ENCODE results near the gene NPTX2.
A peak's percentile ranks its signal among the peaks of the same experiment; 100 is the strongest.
"Not testable (repeated sequence)": the region's sequence is repeated elsewhere in the genome, so short reads cannot be mapped to it uniquely, and the experiment has no call there.

The NPTX2 gene

GRCh38 chr7:98572716-98573115 lies 44.4 kb upstream of the NPTX2 start:
- DNase-seq; H3K36me3 ChIP-seq (ENCODE audit: control insufficient read depth in 4 of 4, insufficient read depth in 4 of 4, low read length in 3 of 4); H3K4me3 ChIP-seq (ENCODE audit: control insufficient read depth in 1 of 7, extremely low read depth in 1 of 7, insufficient read depth in 4 of 7, low read depth in 2 of 7, low read length in 6 of 7); H3K27ac ChIP-seq (ENCODE audit: insufficient read depth in 1 of 2, low read depth in 1 of 2, low read length in 2 of 2, poor library complexity in 1 of 2, severe bottlenecking in 2 of 2); POLR2A ChIA-PET; H3K4me1 ChIP-seq (ENCODE audit: control extremely low read depth in 1 of 4, control insufficient read depth in 4 of 4, insufficient read depth in 4 of 4, low read length in 3 of 4); H3K27me3 ChIP-seq (replicated peaks in 2 of 5; ENCODE audit: control insufficient read depth in 4 of 5, insufficient read depth in 5 of 5, low read length in 4 of 5); CTCF ChIA-PET: not testable (repeated sequence)
- H3K9me3 ChIP-seq (ENCODE audit: control extremely low read depth in 1 of 5, control insufficient read depth in 4 of 5, insufficient read depth in 2 of 5, low read depth in 1 of 5, low read length in 4 of 5), result peaks cover 3 to 21% (median 8%) of the 10 kb centered on the region in 5 experiments
- WGBS (ENCODE audit: insufficient coverage), result 83% methylated on average over 1 of the region's 9 CpGs

GRCh38 chr7:98573816-98574215 lies 43.3 kb upstream of the NPTX2 start:
- Histone ChIP-seq H3K4me3 (ENCODE audit: control insufficient read depth in 1 of 7, extremely low read depth in 1 of 7, insufficient read depth in 4 of 7, low read depth in 2 of 7, low read length in 6 of 7) (no peak overlapping the region), H3K27ac (ENCODE audit: insufficient read depth in 1 of 2, low read depth in 1 of 2, low read length in 2 of 2, poor library complexity in 1 of 2, severe bottlenecking in 2 of 2) (no peak overlapping the region), H3K27me3 (replicated peaks in 2 of 5; ENCODE audit: control insufficient read depth in 4 of 5, insufficient read depth in 5 of 5, low read length in 4 of 5) (peaks cover 0 to 3% (median under 1%) of the 10 kb centered on the region in 5 experiments), H3K36me3 (ENCODE audit: control insufficient read depth in 4 of 4, insufficient read depth in 4 of 4, low read length in 3 of 4) (no peaks in the 10 kb centered on the region), H3K9me3 (ENCODE audit: control extremely low read depth in 1 of 5, control insufficient read depth in 4 of 5, insufficient read depth in 2 of 5, low read depth in 1 of 5, low read length in 4 of 5) (peaks cover 3 to 24% (median 8%) of the 10 kb centered on the region in 5 experiments), H3K4me1 (ENCODE audit: control extremely low read depth in 1 of 4, control insufficient read depth in 4 of 4, insufficient read depth in 4 of 4, low read length in 3 of 4) (no peaks in the 10 kb centered on the region)
- CTCF ChIA-PET, result no interaction called here
- POLR2A ChIA-PET, result no interaction called here
- WGBS (ENCODE audit: insufficient coverage), result 97% methylated on average over 6 of the region's 6 CpGs
- DNase-seq, result no peak

GRCh38 chr7:98575878-98576277 lies 41.2 kb upstream of the NPTX2 start:
- DNase-seq, result peak in 1 of 3 donors; percentile 2
- no peak overlapping the region for H3K27ac ChIP-seq (ENCODE audit: insufficient read depth in 1 of 2, low read depth in 1 of 2, low read length in 2 of 2, poor library complexity in 1 of 2, severe bottlenecking in 2 of 2)
- no peak overlapping the region for H3K4me3 ChIP-seq (ENCODE audit: control insufficient read depth in 1 of 7, extremely low read depth in 1 of 7, insufficient read depth in 4 of 7, low read depth in 2 of 7, low read length in 6 of 7)
- peaks cover 3 to 24% (median 8%) of the 10 kb centered on the region in 5 experiments for H3K9me3 ChIP-seq (ENCODE audit: control extremely low read depth in 1 of 5, control insufficient read depth in 4 of 5, insufficient read depth in 2 of 5, low read depth in 1 of 5, low read length in 4 of 5)
- no peaks in the 10 kb centered on the region for H3K4me1 ChIP-seq (ENCODE audit: control extremely low read depth in 1 of 4, control insufficient read depth in 4 of 4, insufficient read depth in 4 of 4, low read length in 3 of 4)
- peaks cover 0 to 2% (median 0%) of the 10 kb centered on the region in 5 experiments for H3K27me3 ChIP-seq (replicated peaks in 2 of 5; ENCODE audit: control insufficient read depth in 4 of 5, insufficient read depth in 5 of 5, low read length in 4 of 5)
- 100% methylated on average over 1 of the region's 2 CpGs for WGBS (ENCODE audit: insufficient coverage)
- POLR2A ChIA-PET, result no interaction called here
- no peaks in the 10 kb centered on the region for H3K36me3 ChIP-seq (ENCODE audit: control insufficient read depth in 4 of 4, insufficient read depth in 4 of 4, low read length in 3 of 4)
- CTCF ChIA-PET, result interaction anchor here (1.5 kb wide), 1 partner anchor 13 kb away, joined by 3 read pairs; no protein-coding TSS in a partner anchor

GRCh38 chr7:98584830-98585229 lies 32.3 kb upstream of the NPTX2 start:
- ChIA-PET CTCF (no interaction called here), POLR2A (no interaction called here)
- Histone ChIP-seq H3K9me3 (ENCODE audit: control extremely low read depth in 1 of 5, control insufficient read depth in 4 of 5, insufficient read depth in 2 of 5, low read depth in 1 of 5, low read length in 4 of 5) (peaks cover 0 to 10% (median 4%) of the 10 kb centered on the region in 5 experiments), H3K27me3 (replicated peaks in 2 of 5; ENCODE audit: control insufficient read depth in 4 of 5, insufficient read depth in 5 of 5, low read length in 4 of 5) (peaks cover 0 to 1% (median under 1%) of the 10 kb centered on the region in 5 experiments), H3K4me1 (ENCODE audit: control extremely low read depth in 1 of 4, control insufficient read depth in 4 of 4, insufficient read depth in 4 of 4, low read length in 3 of 4) (no peaks in the 10 kb centered on the region), H3K4me3 (ENCODE audit: control insufficient read depth in 1 of 7, extremely low read depth in 1 of 7, insufficient read depth in 4 of 7, low read depth in 2 of 7, low read length in 6 of 7) (no peak overlapping the region), H3K36me3 (ENCODE audit: control insufficient read depth in 4 of 4, insufficient read depth in 4 of 4, low read length in 3 of 4) (no peaks in the 10 kb centered on the region), H3K27ac (ENCODE audit: insufficient read depth in 1 of 2, low read depth in 1 of 2, low read length in 2 of 2, poor library complexity in 1 of 2, severe bottlenecking in 2 of 2) (no peak overlapping the region)
- DNase-seq, result no peak

- WGBS (ENCODE audit: insufficient coverage), result 87% methylated on average over 6 of the region's 7 CpGs
- H3K27me3 ChIP-seq (replicated peaks in 2 of 5; ENCODE audit: control insufficient read depth in 4 of 5, insufficient read depth in 5 of 5, low read length in 4 of 5), result peaks cover 0 to 9% (median 4%) of the 10 kb centered on the region in 5 experiments
Observed at GRCh38 chr7:98591926-98592325, 25.2 kb upstream of the NPTX2 start.

GRCh38 chr7:98594348-98594747 lies 22.7 kb upstream of the NPTX2 start:
- Histone ChIP-seq H3K9me3 (ENCODE audit: control extremely low read depth in 1 of 5, control insufficient read depth in 4 of 5, insufficient read depth in 2 of 5, low read depth in 1 of 5, low read length in 4 of 5) (no peaks in the 10 kb centered on the region), H3K4me1 (ENCODE audit: control extremely low read depth in 1 of 4, control insufficient read depth in 4 of 4, insufficient read depth in 4 of 4, low read length in 3 of 4) (no peaks in the 10 kb centered on the region), H3K4me3 (ENCODE audit: control insufficient read depth in 1 of 7, extremely low read depth in 1 of 7, insufficient read depth in 4 of 7, low read depth in 2 of 7, low read length in 6 of 7) (no peak overlapping the region), H3K27ac (ENCODE audit: insufficient read depth in 1 of 2, low read depth in 1 of 2, low read length in 2 of 2, poor library complexity in 1 of 2, severe bottlenecking in 2 of 2) (no peak overlapping the region), H3K27me3 (replicated peaks in 2 of 5; ENCODE audit: control insufficient read depth in 4 of 5, insufficient read depth in 5 of 5, low read length in 4 of 5) (peaks cover 0 to 9% (median 4%) of the 10 kb centered on the region in 5 experiments), H3K36me3 (ENCODE audit: control insufficient read depth in 4 of 4, insufficient read depth in 4 of 4, low read length in 3 of 4) (no peaks in the 10 kb centered on the region)
- no peak for DNase-seq
- ChIA-PET CTCF (no interaction called here), POLR2A (no interaction called here)
- WGBS (ENCODE audit: insufficient coverage), result 86% methylated on average over 4 of the region's 4 CpGs

More at GRCh38 chr7:98591926-98592325, 25.2 kb upstream of the NPTX2 start:
- Histone ChIP-seq H3K36me3 (ENCODE audit: control insufficient read depth in 4 of 4, insufficient read depth in 4 of 4, low read length in 3 of 4) (no peaks in the 10 kb centered on the region), H3K27ac (ENCODE audit: insufficient read depth in 1 of 2, low read depth in 1 of 2, low read length in 2 of 2, poor library complexity in 1 of 2, severe bottlenecking in 2 of 2) (no peak overlapping the region), H3K4me1 (ENCODE audit: control extremely low read depth in 1 of 4, control insufficient read depth in 4 of 4, insufficient read depth in 4 of 4, low read length in 3 of 4) (no peaks in the 10 kb centered on the region), H3K4me3 (ENCODE audit: control insufficient read depth in 1 of 7, extremely low read depth in 1 of 7, insufficient read depth in 4 of 7, low read depth in 2 of 7, low read length in 6 of 7) (no peak overlapping the region), H3K9me3 (ENCODE audit: control extremely low read depth in 1 of 5, control insufficient read depth in 4 of 5, insufficient read depth in 2 of 5, low read depth in 1 of 5, low read length in 4 of 5) (peaks cover 0 to 2% (median 0%) of the 10 kb centered on the region in 5 experiments)
- POLR2A ChIA-PET, result no interaction called here
- CTCF ChIA-PET, result interaction anchor here (0.7 kb wide), 1 partner anchor 21 kb away, joined by 3 read pairs; no protein-coding TSS in a partner anchor
- no peak for DNase-seq

- CTCF ChIA-PET, result no interaction called here
Observed at GRCh38 chr7:98594787-98595186, 22.3 kb upstream of the NPTX2 start.

More at GRCh38 chr7:98594787-98595186, 22.3 kb upstream of the NPTX2 start:
- no peak overlapping the region for H3K27ac ChIP-seq (ENCODE audit: insufficient read depth in 1 of 2, low read depth in 1 of 2, low read length in 2 of 2, poor library complexity in 1 of 2, severe bottlenecking in 2 of 2)
- no peak for DNase-seq
- POLR2A ChIA-PET, result no interaction called here
- H3K4me3 ChIP-seq (ENCODE audit: control insufficient read depth in 1 of 7, extremely low read depth in 1 of 7, insufficient read depth in 4 of 7, low read depth in 2 of 7, low read length in 6 of 7), result no peak overlapping the region
- 82% methylated on average over 4 of the region's 5 CpGs for WGBS (ENCODE audit: insufficient coverage)
- H3K27me3 ChIP-seq (replicated peaks in 2 of 5; ENCODE audit: control insufficient read depth in 4 of 5, insufficient read depth in 5 of 5, low read length in 4 of 5), result peaks cover 0 to 9% (median 4%) of the 10 kb centered on the region in 5 experiments
- H3K36me3 ChIP-seq (ENCODE audit: control insufficient read depth in 4 of 4, insufficient read depth in 4 of 4, low read length in 3 of 4), result no peaks in the 10 kb centered on the region
- H3K4me1 ChIP-seq (ENCODE audit: control extremely low read depth in 1 of 4, control insufficient read depth in 4 of 4, insufficient read depth in 4 of 4, low read length in 3 of 4), result no peaks in the 10 kb centered on the region
- no peaks in the 10 kb centered on the region for H3K9me3 ChIP-seq (ENCODE audit: control extremely low read depth in 1 of 5, control insufficient read depth in 4 of 5, insufficient read depth in 2 of 5, low read depth in 1 of 5, low read length in 4 of 5)
